ENCODE measurements around the gene OXT. TPM values are rescaled to one million over a fixed set of nuclear protein-coding genes. Genes with fewer than 3 reads are reported as not detected.
A peak's percentile ranks its signal among the peaks of the same experiment; 100 is the strongest.
"Not testable (repeated sequence)": the region's sequence is repeated elsewhere in the genome, so short reads cannot be mapped to it uniquely, and the experiment has no call there.

Gene OXT
- total RNA-seq, 2 donors from 2014 or later, result not detected

- not testable (repeated sequence) for H3K27me3 ChIP-seq, H3K4me1 ChIP-seq, H3K4me3 ChIP-seq, H3K9me3 ChIP-seq
- H3K27ac ChIP-seq, result peak overlapping the region; percentile 40 to 49
- DNase-seq (ENCODE audit: low spot score), result peak; percentile 81
- TF ChIP-seq CTCF (IDR thresholded peaks at IDR 0.05), result peak; percentile 17 to 64
- H3K36me3 ChIP-seq, result peaks cover 22% of the 10 kb centered on the region
These were observed 46.5 kb downstream of the OXT start for GRCh38 chr20:3117839-3118379.

GRCh38 chr20:3119044-3119443 is 47.6 kb downstream of the OXT start:
- Histone ChIP-seq H3K9me3 (no peaks in the 10 kb centered on the region), H3K4me1 (peaks cover 0 to 5% of the 10 kb centered on the region in 2 donors), H3K27me3 (no peaks in the 10 kb centered on the region), H3K36me3 (peaks cover 27% of the 10 kb centered on the region), H3K4me3 (no peak overlapping the region), H3K27ac (no peak overlapping the region)
- no peak for TF ChIP-seq CTCF (IDR thresholded peaks at IDR 0.05)
- DNase-seq (ENCODE audit: low spot score), result no peak

- Histone ChIP-seq H3K9me3 (no peaks in the 10 kb centered on the region), H3K36me3 (peaks cover 27% of the 10 kb centered on the region), H3K4me1 (peaks cover 0 to 5% of the 10 kb centered on the region in 2 donors), H3K27me3 (no peaks in the 10 kb centered on the region), H3K27ac (no peak overlapping the region), H3K4me3 (no peak overlapping the region)
- no peak for DNase-seq (ENCODE audit: low spot score)
- no peak for TF ChIP-seq CTCF (IDR thresholded peaks at IDR 0.05)
These were observed 50.0 kb downstream of the OXT start for GRCh38 chr20:3121271-3121911.

Other genes with a start within 250 kb of the OXT start
- 10 to 100 TPM in 1 of 2 donors, 1 to 10 TPM in 1; 8.3 to 10.0 TPM for gene PCED1A, start 231.0 kb upstream of the OXT start, total RNA-seq
- 10 to 100 TPM; 12.8 to 16.4 TPM for gene VPS16, start 230.9 kb upstream of the OXT start, total RNA-seq
- gene PTPRA, start 198.1 kb upstream of the OXT start, total RNA-seq, result 10 to 100 TPM; 32.8 to 46.0 TPM
- not detected for gene GNRH2, start 28.0 kb upstream of the OXT start, total RNA-seq
- gene MRPS26, start 25.6 kb upstream of the OXT start, total RNA-seq, result 10 to 100 TPM; 44.7 to 45.4 TPM
- gene AVP, start 13.1 kb downstream of the OXT start, total RNA-seq, result not detected
- gene FASTKD5, start 88.2 kb downstream of the OXT start, total RNA-seq, result 10 to 100 TPM; 18.7 to 24.7 TPM
- gene UBOX5, start 88.2 kb downstream of the OXT start, total RNA-seq, result 1 to 10 TPM; 4.1 to 5.0 TPM
- gene LZTS3, start 101.9 kb downstream of the OXT start, total RNA-seq, result 10 to 100 TPM; 18.9 to 25.9 TPM
- 10 to 100 TPM; 43.8 to 48.0 TPM for gene DDRGK1, start 133.1 kb downstream of the OXT start, total RNA-seq
- gene ITPA, start 137.9 kb downstream of the OXT start, total RNA-seq, result 10 to 100 TPM; 17.4 to 21.4 TPM
- gene SLC4A11, start 167.6 kb downstream of the OXT start, total RNA-seq, result under 1 TPM in 1 of 2 donors, not detected in 1; 0.16 TPM

All from right atrium auricular region (tissue), 2 donors.